GM23248 (cell line): ENCODE data around the gene SNAPC4. TPM values are rescaled to one million over a fixed set of nuclear protein-coding genes. Genes with fewer than 3 reads are reported as not detected.

ENCODE experiments used
- DNase-seq: peaks from one replicate; pipeline ENCODE4 v3.0.0-alpha.2; 2015
- H2AFZ ChIP-seq: fragments of 200-600 bp; sonication (generic); 2 replicates; pipeline ENCODE4 v1.6.1; 2016; ENCODE audit warnings: antibody characterized with exemption
- H3F3A ChIP-seq: fragments of 200-600 bp; sonication (generic); 2 replicates; pipeline ENCODE4 v1.6.1; 2016; ENCODE audit warnings: mild to moderate bottlenecking, antibody characterized with exemption, mixed run types; ENCODE audit not compliant: insufficient read depth
- H3K27ac ChIP-seq: fragments of 200-600 bp; sonication (generic); 2 replicates; pipeline ENCODE4 v1.5.1; 2016; ENCODE audit warnings: mild to moderate bottlenecking
- H3K27me3 ChIP-seq: fragments of 200-600 bp; sonication (generic); replicated peaks from 2 replicates; pipeline ENCODE4 v1.6.1; 2016; ENCODE audit warnings: mild to moderate bottlenecking; ENCODE audit not compliant: insufficient read depth
- H3K36me3 ChIP-seq: fragments of 200-600 bp; sonication (generic); 2 replicates; pipeline ENCODE4 v1.6.1; 2016; ENCODE audit warnings: low read depth, mild to moderate bottlenecking
- H3K4me1 ChIP-seq: fragments of 200-600 bp; sonication (generic); 2 replicates; pipeline ENCODE4 v1.6.1; 2016; ENCODE audit warnings: mild to moderate bottlenecking; ENCODE audit not compliant: insufficient read depth
- H3K4me2 ChIP-seq: fragments of 200-600 bp; sonication (generic); one replicate; pipeline ENCODE4 v1.6.1; 2016; ENCODE audit warnings: mild to moderate bottlenecking; ENCODE audit not compliant: unreplicated experiment
- H3K4me3 ChIP-seq: fragments of 200-600 bp; sonication (generic); 2 replicates; pipeline ENCODE4 v1.5.1; 2016; ENCODE audit warnings: mild to moderate bottlenecking
- H3K79me2 ChIP-seq: fragments of 200-600 bp; sonication (generic); 2 replicates; pipeline ENCODE4 v1.6.1; 2016; ENCODE audit warnings: mild to moderate bottlenecking; ENCODE audit not compliant: insufficient read depth
- H3K9ac ChIP-seq: fragments of 200-600 bp; sonication (generic); 2 replicates; pipeline ENCODE4 v1.6.1; 2016; ENCODE audit warnings: mild to moderate bottlenecking
- H3K9me2 ChIP-seq: fragments of 200-600 bp; sonication (generic); 2 replicates; pipeline ENCODE4 v1.6.1; 2016; ENCODE audit warnings: mixed run types, mild to moderate bottlenecking, moderate library complexity; ENCODE audit not compliant: insufficient read depth
- H3K9me3 ChIP-seq: fragments of 200-600 bp; sonication (generic); one replicate; pipeline ENCODE4 v1.6.1; 2017; ENCODE audit warnings: low read depth
- H4K20me1 ChIP-seq: fragments of 200-600 bp; sonication (generic); 2 replicates; pipeline ENCODE4 v1.6.0; 2016; ENCODE audit not compliant: insufficient read depth
- EZH2 ChIP-seq: fragments of 200-600 bp; sonication (generic); IDR thresholded peaks from 2 replicates; pipeline ENCODE4 v1.6.1; 2018; ENCODE audit warnings: antibody characterized with exemption, mild to moderate bottlenecking; ENCODE audit not compliant: insufficient read depth, poor library complexity, severe bottlenecking
- EZH2phosphoT487 ChIP-seq: fragments of 200-600 bp; sonication (generic); IDR thresholded peaks from 2 replicates; pipeline ENCODE4 v1.6.1; 2018; ENCODE audit warnings: antibody characterized with exemption, moderate library complexity, mild to moderate bottlenecking, low read depth; ENCODE audit not compliant: insufficient read depth
- WGBS, 2 experiments: methylation state at CpG; one replicate each; pipeline ENCODE4 v1.1.6; 2015 to 2017; ENCODE audit warnings: low lambda C conversion rate in 2 of 2, low coverage in 1 of 2; ENCODE audit errors: missing lambda C conversion rate in 2 of 2; 5-methylcytosine and 5-hydroxymethylcytosine counted together
- in situ Hi-C: fragments of 300-500 bp; cut with MboI; formaldehyde crosslinking; loops from 2 replicates; pipeline ENCODE4 v1.15.0; 2020
- polyA plus RNA-seq: library from polyadenylated mRNA; unstranded; fragments of >200 nt; fragmentation: Nextera tagmentation; extraction: Ambion mirVana; gene quantifications from 2 replicates; pipeline ENCODE4 v1.2.1, GENCODE V29; 2016
- total RNA-seq: library from RNA; depleted of rRNA; stranded (reverse); fragments of >200 nt; shearing (Covaris generic); gene quantifications from 2 replicates; pipeline ENCODE4 v1.2.3, GENCODE V29; 2014

SNAPC4 gene
- total and polyA plus RNA-seq, 2 experiments from 2014 or later = 4.4 to 5.2 TPM

- in situ Hi-C loops = no loop called here
Observed at GRCh38 chr9:136389396-136389795, 10.6 kb downstream of the SNAPC4 start.

GRCh38 chr9:136387217-136387616 is 12.8 kb downstream of the SNAPC4 start:
- DNase-seq = no peak
- Histone ChIP-seq H3K4me1 (no peaks in the 10 kb centered on the region), H3K4me2 (no peak overlapping the region), H2AFZ (no peak overlapping the region), H3K27me3 (no peaks in the 10 kb centered on the region), H3K27ac (no peak overlapping the region), H3K9me2 (no peaks in the 10 kb centered on the region), H3K9ac (no peak overlapping the region), H3K79me2 (no peaks in the 10 kb centered on the region), H3F3A (no peaks in the 10 kb centered on the region), H4K20me1 (no peaks in the 10 kb centered on the region), H3K36me3 (peaks cover 23% of the 10 kb centered on the region; the same call in 1 of the 2 replicates), H3K9me3 (no peaks in the 10 kb centered on the region), H3K4me3 (no peak overlapping the region)
- in situ Hi-C loops = no loop called here
- no peak for TF ChIP-seq EZH2phosphoT487
- TF ChIP-seq EZH2 = no peak
- 98 to 99% methylated on average over 11 to 18 of the region's 19 CpGs for WGBS, 2 experiments

More at GRCh38 chr9:136389396-136389795, 10.6 kb downstream of the SNAPC4 start:
- WGBS, 2 experiments = 89 to 90% methylated on average over 13 to 14 of the region's 14 CpGs
- Histone ChIP-seq H3K4me2 (no peak overlapping the region), H3K9me3 (no peaks in the 10 kb centered on the region), H3K79me2 (no peaks in the 10 kb centered on the region), H3K4me1 (no peaks in the 10 kb centered on the region), H3F3A (no peaks in the 10 kb centered on the region), H4K20me1 (no peaks in the 10 kb centered on the region), H3K36me3 (peaks cover 23% of the 10 kb centered on the region; the same call in 1 of the 2 replicates), H3K27ac (no peak overlapping the region), H3K27me3 (no peaks in the 10 kb centered on the region), H2AFZ (no peak overlapping the region), H3K9me2 (no peaks in the 10 kb centered on the region), H3K4me3 (no peak overlapping the region), H3K9ac (no peak overlapping the region)
- TF ChIP-seq EZH2 (no peak), EZH2phosphoT487 (no peak)
- DNase-seq = no peak

GRCh38 chr9:136386018-136386417 is 14.0 kb downstream of the SNAPC4 start:
- Histone ChIP-seq H3K27ac (no peak overlapping the region), H3F3A (no peaks in the 10 kb centered on the region), H3K36me3 (peaks cover 19% of the 10 kb centered on the region; the same call in 1 of the 2 replicates), H3K9ac (no peak overlapping the region), H3K79me2 (no peaks in the 10 kb centered on the region), H2AFZ (no peak overlapping the region), H3K9me3 (no peaks in the 10 kb centered on the region), H3K4me1 (no peaks in the 10 kb centered on the region), H3K4me3 (no peak overlapping the region), H3K27me3 (no peaks in the 10 kb centered on the region), H3K4me2 (no peak overlapping the region), H4K20me1 (no peaks in the 10 kb centered on the region), H3K9me2 (no peaks in the 10 kb centered on the region)
- in situ Hi-C loops = no loop called here
- 92 to 97% methylated on average over 13 of the region's 13 CpGs for WGBS, 2 experiments
- no peak for TF ChIP-seq EZH2phosphoT487
- TF ChIP-seq EZH2 = no peak
- DNase-seq = no peak

GRCh38 chr9:136385015-136385414 is 15.0 kb downstream of the SNAPC4 start:
- Histone ChIP-seq H3K9ac (no peak overlapping the region), H3K27me3 (no peaks in the 10 kb centered on the region), H3K9me3 (no peaks in the 10 kb centered on the region), H3K36me3 (peaks cover 19% of the 10 kb centered on the region; the same call in 1 of the 2 replicates), H3K4me2 (no peak overlapping the region), H4K20me1 (no peaks in the 10 kb centered on the region), H3K9me2 (no peaks in the 10 kb centered on the region), H3K79me2 (no peaks in the 10 kb centered on the region), H2AFZ (no peak overlapping the region), H3K27ac (no peak overlapping the region), H3K4me1 (no peaks in the 10 kb centered on the region), H3F3A (no peaks in the 10 kb centered on the region), H3K4me3 (no peak overlapping the region)
- 93 to 94% methylated on average over 11 of the region's 11 CpGs for WGBS, 2 experiments
- TF ChIP-seq EZH2 = no peak
- TF ChIP-seq EZH2phosphoT487 = no peak
- in situ Hi-C loops = no loop called here
- no peak for DNase-seq

- TF ChIP-seq EZH2 = no peak
- Histone ChIP-seq H4K20me1 (no peaks in the 10 kb centered on the region), H3K79me2 (no peaks in the 10 kb centered on the region), H3K9me2 (no peaks in the 10 kb centered on the region), H3K27ac (no peak overlapping the region), H2AFZ (no peak overlapping the region), H3K4me3 (no peak overlapping the region), H3K4me1 (no peaks in the 10 kb centered on the region), H3K9me3 (no peaks in the 10 kb centered on the region), H3K36me3 (peaks cover 12% of the 10 kb centered on the region; the same call in 1 of the 2 replicates), H3K4me2 (no peak overlapping the region), H3K27me3 (no peaks in the 10 kb centered on the region), H3F3A (no peaks in the 10 kb centered on the region), H3K9ac (no peak overlapping the region)
- in situ Hi-C loops = no loop called here
- DNase-seq = no peak
- 94 to 95% methylated on average over 16 to 20 of the region's 20 CpGs for WGBS, 2 experiments
Observed at GRCh38 chr9:136383436-136383835, 16.5 kb downstream of the SNAPC4 start.
